Choroid plexus epithelial cell (primary cell): ENCODE measurements around the gene TMTC2.
"Not testable (repeated sequence)": the region's sequence is repeated elsewhere in the genome, so short reads cannot be mapped to it uniquely, and the experiment has no call there.

Experiments
- DNase-seq: peaks from one replicate; pipeline ENCODE4 v3.0.0-alpha.2; 2010; ENCODE audit warnings: low read depth
- H3K4me3 ChIP-seq: 2 replicates; pipeline ENCODE4 v1.5.1; 2011; ENCODE audit warnings: low read depth, mild to moderate bottlenecking, control low read depth, low read length, moderate library complexity
- TF ChIP-seq, protein P1 (sequence below): conservative IDR thresholded peaks from 2 replicates; pipeline ENCODE4 v1.5.1; 2011; ENCODE audit warnings: low read depth, mild to moderate bottlenecking, control low read depth, inconsistent platforms, low read length, moderate library complexity

Gene TMTC2

GRCh38 chr12:83110424-83110823 lies 423.7 kb downstream of the TMTC2 start:
- TF ChIP-seq, protein P1, sequence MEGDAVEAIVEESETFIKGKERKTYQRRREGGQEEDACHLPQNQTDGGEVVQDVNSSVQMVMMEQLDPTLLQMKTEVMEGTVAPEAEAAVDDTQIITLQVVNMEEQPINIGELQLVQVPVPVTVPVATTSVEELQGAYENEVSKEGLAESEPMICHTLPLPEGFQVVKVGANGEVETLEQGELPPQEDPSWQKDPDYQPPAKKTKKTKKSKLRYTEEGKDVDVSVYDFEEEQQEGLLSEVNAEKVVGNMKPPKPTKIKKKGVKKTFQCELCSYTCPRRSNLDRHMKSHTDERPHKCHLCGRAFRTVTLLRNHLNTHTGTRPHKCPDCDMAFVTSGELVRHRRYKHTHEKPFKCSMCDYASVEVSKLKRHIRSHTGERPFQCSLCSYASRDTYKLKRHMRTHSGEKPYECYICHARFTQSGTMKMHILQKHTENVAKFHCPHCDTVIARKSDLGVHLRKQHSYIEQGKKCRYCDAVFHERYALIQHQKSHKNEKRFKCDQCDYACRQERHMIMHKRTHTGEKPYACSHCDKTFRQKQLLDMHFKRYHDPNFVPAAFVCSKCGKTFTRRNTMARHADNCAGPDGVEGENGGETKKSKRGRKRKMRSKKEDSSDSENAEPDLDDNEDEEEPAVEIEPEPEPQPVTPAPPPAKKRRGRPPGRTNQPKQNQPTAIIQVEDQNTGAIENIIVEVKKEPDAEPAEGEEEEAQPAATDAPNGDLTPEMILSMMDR: no peak
- no peak overlapping the region for H3K4me3 ChIP-seq
- no peak for DNase-seq

GRCh38 chr12:83113945-83114344 lies 427.2 kb downstream of the TMTC2 start:
- TF ChIP-seq, protein P1: no peak
- DNase-seq: no peak
- no peak overlapping the region for H3K4me3 ChIP-seq

DNA sequence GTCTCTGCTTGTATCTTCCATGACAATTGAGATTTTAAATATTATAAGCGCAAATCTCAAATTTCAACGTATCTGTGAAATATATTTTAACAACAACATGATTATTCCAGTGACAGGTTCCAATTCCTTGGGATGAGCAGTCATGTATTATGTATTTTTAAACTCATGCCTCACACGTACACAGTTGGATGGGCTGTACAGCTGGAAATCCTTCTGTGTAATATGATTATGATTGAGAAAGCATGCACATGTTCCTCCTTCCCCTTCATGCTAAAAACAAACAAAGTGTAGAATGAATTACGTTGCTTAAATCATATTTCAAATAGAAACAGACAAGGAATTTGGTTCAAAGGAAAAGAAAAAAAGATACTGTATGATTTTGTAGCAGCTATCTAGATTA lies 428.3 kb downstream of the TMTC2 start:
- no peak overlapping the region for H3K4me3 ChIP-seq
- DNase-seq: no peak
- TF ChIP-seq, protein P1: no peak

DNA sequence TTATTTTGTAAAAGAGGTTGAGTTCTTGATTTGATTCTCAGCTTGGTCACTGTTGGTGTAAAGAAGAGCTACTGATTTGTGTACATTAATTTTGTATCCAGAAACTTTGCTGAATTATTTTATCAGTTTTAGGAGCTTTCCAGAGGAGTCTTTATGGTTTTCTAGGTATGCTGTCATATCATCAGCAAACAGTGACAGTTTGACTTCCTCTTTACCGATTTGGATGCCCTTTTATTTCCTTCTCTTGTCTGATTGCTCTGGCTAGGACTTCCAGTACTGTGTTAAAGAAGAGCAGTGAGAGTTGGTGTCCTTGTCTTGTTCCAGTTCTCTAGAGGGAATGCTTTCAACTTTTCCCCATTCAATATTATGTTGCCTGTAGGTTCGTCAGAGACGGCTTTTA lies 431.2 kb downstream of the TMTC2 start:
- DNase-seq, H3K4me3 ChIP-seq: not testable (repeated sequence)

- no peak for DNase-seq
- TF ChIP-seq, protein P1: no peak
- H3K4me3 ChIP-seq: no peak overlapping the region
These were observed 435.4 kb downstream of the TMTC2 start for GRCh38 chr12:83121897-83122622.

GRCh38 chr12:83122623-83122934 lies 435.9 kb downstream of the TMTC2 start:
- TF ChIP-seq, protein P1: no peak
- no peak overlapping the region for H3K4me3 ChIP-seq
- DNase-seq: no peak

- no peak overlapping the region for H3K4me3 ChIP-seq
- TF ChIP-seq, protein P1: no peak
- no peak for DNase-seq
These were observed 436.3 kb downstream of the TMTC2 start for GRCh38 chr12:83123039-83123438.
